Loucy (cell line): ENCODE results near the gene RAPGEF2.

Experiments
- CTCF ChIP-seq: fragments of 200-600 bp; sonication (generic); conservative IDR thresholded peaks from 2 replicates; pipeline ENCODE4 v1.5.1; 2014; ENCODE audit warnings: mild to moderate bottlenecking, antibody characterized with exemption, low read length
- EZH2phosphoT487 ChIP-seq: fragments of 200-600 bp; IDR thresholded peaks from 2 replicates; pipeline ENCODE4 v1.6.1; 2018; ENCODE audit warnings: antibody characterized with exemption, mild to moderate bottlenecking, moderate library complexity, borderline replicate concordance

DNA sequence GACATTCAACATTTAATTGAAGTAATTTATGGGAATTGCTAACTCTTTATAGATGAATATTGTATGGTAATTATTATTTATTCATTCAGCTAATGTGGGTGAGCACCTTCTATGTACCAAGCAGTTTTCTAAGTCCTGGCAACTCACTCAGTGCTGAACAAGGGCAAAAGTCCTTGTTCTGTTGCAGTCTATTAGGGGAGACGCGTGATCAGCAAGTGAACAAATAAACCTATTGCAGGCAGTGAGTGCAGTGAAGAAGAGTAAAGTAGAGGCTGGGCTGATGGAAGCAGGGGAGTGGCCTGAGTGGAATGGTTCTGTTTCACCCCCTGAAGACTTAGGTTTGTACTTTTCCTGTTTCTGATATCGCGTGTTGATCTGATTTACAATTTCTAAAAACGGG is 214.3 kb downstream of the RAPGEF2 start:
- TF ChIP-seq CTCF (no peak), EZH2phosphoT487 (no peak)
